Fibroblast of the aortic adventitia (primary cell): Measurements from ENCODE around the gene CCNO. TPM values are rescaled to one million over a fixed set of nuclear protein-coding genes. Genes with fewer than 3 reads are reported as not detected.

ENCODE experiments used
- DNase-seq: peaks from one replicate; pipeline ENCODE4 v3.0.0-alpha.2; 2010; ENCODE audit warnings: low read depth
- H3K4me3 ChIP-seq: 2 replicates; pipeline ENCODE4 v1.5.1; 2011; ENCODE audit warnings: low read depth, mild to moderate bottlenecking, control low read depth, low read length, moderate library complexity
- total RNA-seq: library from RNA; depleted of rRNA; stranded (reverse); fragments of >200 nt; gene quantifications from 2 replicates; pipeline ENCODE4 v1.2.3, GENCODE V29; 2012; ENCODE audit warnings: low replicate concordance
- TF ChIP-seq, protein P1 (sequence below): IDR thresholded peaks from 2 replicates; pipeline ENCODE4 v1.5.1; 2011; ENCODE audit warnings: mild to moderate bottlenecking, low read length, control low read depth, inconsistent platforms; ENCODE audit not compliant: insufficient read depth

CCNO gene
- total RNA-seq, 1 donor, result 0.18 TPM

- no peak for DNase-seq
- TF ChIP-seq, protein P1, sequence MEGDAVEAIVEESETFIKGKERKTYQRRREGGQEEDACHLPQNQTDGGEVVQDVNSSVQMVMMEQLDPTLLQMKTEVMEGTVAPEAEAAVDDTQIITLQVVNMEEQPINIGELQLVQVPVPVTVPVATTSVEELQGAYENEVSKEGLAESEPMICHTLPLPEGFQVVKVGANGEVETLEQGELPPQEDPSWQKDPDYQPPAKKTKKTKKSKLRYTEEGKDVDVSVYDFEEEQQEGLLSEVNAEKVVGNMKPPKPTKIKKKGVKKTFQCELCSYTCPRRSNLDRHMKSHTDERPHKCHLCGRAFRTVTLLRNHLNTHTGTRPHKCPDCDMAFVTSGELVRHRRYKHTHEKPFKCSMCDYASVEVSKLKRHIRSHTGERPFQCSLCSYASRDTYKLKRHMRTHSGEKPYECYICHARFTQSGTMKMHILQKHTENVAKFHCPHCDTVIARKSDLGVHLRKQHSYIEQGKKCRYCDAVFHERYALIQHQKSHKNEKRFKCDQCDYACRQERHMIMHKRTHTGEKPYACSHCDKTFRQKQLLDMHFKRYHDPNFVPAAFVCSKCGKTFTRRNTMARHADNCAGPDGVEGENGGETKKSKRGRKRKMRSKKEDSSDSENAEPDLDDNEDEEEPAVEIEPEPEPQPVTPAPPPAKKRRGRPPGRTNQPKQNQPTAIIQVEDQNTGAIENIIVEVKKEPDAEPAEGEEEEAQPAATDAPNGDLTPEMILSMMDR, result no peak
- no peak overlapping the region for H3K4me3 ChIP-seq
Measured at GRCh38 chr5:55241746-55242145, 8.3 kb upstream of the CCNO start.

DNA sequence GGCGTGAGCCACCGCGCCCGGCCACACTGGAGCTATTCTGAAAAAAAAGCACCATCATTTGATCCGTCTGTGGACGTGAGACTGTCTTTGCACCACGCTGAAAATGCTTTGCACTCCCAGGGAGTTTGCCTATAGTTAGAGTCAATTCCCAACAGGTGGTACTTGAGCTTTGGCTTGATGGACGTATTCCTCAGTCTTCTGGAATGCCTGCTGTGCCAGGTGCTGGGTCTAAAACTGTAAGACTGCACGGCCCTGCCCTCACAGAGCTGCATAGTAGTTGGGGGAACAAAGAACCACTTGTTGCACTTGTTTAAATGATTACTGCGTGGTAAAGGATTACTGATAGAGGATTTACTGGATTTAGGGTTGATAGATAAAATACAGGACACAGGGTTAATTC is 3.4 kb upstream of the CCNO start:
- DNase-seq, result no peak
- TF ChIP-seq, protein P1, result no peak
- no peak overlapping the region for H3K4me3 ChIP-seq

DNA sequence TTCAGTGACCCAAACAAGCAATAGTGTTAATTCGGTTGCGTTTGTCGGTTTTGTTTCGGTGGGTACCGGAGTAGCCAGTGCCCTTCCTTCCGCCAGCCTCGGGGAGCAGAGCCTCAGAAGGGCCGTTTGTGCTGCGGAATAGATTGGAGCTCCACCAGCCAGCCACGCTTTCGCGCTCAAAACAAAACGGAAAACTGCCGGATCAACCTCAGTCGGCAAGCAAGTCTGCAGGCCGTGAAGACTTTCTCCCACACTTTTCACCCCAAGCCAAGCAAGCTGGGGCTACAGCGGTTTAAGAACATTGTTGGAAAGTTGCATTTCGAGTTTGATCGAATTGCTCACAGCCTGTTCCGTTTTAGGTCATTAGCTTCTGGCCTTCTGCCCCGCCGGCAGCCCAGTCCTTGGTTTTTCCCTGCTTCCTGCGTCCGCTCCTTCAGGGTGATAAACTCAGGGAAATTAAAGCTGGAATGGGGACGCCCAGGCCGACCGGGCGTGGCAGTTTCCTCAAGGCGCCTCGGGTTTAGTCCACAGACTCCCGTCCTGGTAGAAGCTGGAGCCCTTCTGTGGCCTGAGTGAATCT is 803 bp upstream of the CCNO start:
- TF ChIP-seq, protein P1, result no peak
- peak overlapping the region; percentile 65 for H3K4me3 ChIP-seq
- peak; percentile 37 for DNase-seq

GRCh38 chr5:55232271-55232984 is 980 bp downstream of the CCNO start:
- peak overlapping the region; percentile 65 for H3K4me3 ChIP-seq
- peak; percentile 11 for DNase-seq
- TF ChIP-seq, protein P1, result no peak

DNA sequence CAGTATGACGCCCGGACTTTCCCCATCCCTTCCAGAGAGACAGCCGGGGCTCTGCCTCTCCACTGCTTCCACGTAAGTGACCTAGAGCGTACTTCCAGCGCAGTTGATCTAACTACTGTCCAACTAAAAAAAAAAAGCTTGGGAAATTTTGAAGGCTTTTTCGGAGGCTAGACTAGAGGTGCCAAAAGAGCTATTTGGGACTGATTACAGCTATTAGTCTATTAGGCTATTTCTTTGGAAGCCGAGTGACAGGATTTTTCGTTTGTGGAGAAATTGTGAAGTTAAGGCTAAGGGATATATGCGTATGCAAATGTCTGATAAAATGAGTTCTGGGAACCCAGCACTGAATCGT is 1.5 kb downstream of the CCNO start:
- TF ChIP-seq, protein P1, result no peak
- H3K4me3 ChIP-seq, result peak overlapping the region; percentile 65
- DNase-seq, result peak; percentile 28

- TF ChIP-seq, protein P1, result no peak
- peak overlapping the region; percentile 17 for H3K4me3 ChIP-seq
- DNase-seq, result no peak
Measured at GRCh38 chr5:55231029-55231918, 2.1 kb downstream of the CCNO start.
